IMR-90 (cell line): ENCODE data around the gene CDKN3. TPM values are rescaled to one million over a fixed set of nuclear protein-coding genes. Genes with fewer than 3 reads are reported as not detected.

Experiments used
- ATAC-seq: fragments of 200-7000 bp; cut with Tn5 transposase; 2 replicates; pipeline ENCODE4 v1.9.1; 2020; ENCODE audit warnings: low read depth, mild to moderate bottlenecking, moderate library complexity
- BruUV-seq: library from RNA; stranded (reverse); fragments of 400-500 nt; replicated peaks from 2 replicates; lab custom pipeline; 2021; lab: Mats Ljungman, UMichigan
- CTCF ChIA-PET: fragments of 300-600 bp; formaldehyde crosslinking; extraction: SDS; loops from one replicate; lab custom pipeline; 2021; ENCODE audit warnings: antibody characterized with exemption; lab: Yijun Ruan, JAX
- POLR2A ChIA-PET: fragments of 300-600 bp; sonication (Branson Sonifier 250); formaldehyde crosslinking; loops from one replicate; lab custom pipeline; 2022; ENCODE audit warnings: antibody characterized with exemption; ENCODE audit not compliant: unreplicated experiment; lab: Charles Lee
- DNase-seq: peaks from one replicate; pipeline ENCODE4 v3.0.0; 2013
- H2AFZ ChIP-seq: replicated peaks from 2 replicates; pipeline ENCODE3; 2013; ENCODE audit warnings: low read length, mild to moderate bottlenecking; ENCODE audit not compliant: poor library complexity
- H2AK5ac ChIP-seq: 2 replicates; pipeline ENCODE4 v1.6.1; 2013; ENCODE audit warnings: low read depth, low read length, inconsistent platforms
- H2AK9ac ChIP-seq: replicated peaks from 2 replicates; pipeline ENCODE3; 2013; ENCODE audit warnings: mild to moderate bottlenecking, low read depth, low read length, moderate library complexity; ENCODE audit not compliant: poor library complexity
- H2BK120ac ChIP-seq: 2 replicates; pipeline ENCODE4 v1.6.1; 2013; ENCODE audit warnings: low read depth, low read length, inconsistent platforms
- H2BK15ac ChIP-seq: 3 replicates; pipeline ENCODE4 v1.6.1; 2013; ENCODE audit warnings: low read depth, low read length, inconsistent platforms
- H2BK20ac ChIP-seq: 2 replicates; pipeline ENCODE4 v1.6.1; 2013; ENCODE audit warnings: low read depth, mild to moderate bottlenecking, inconsistent platforms, low read length, moderate library complexity
- H2BK5ac ChIP-seq: 2 replicates; pipeline ENCODE4 v1.6.1; 2013; ENCODE audit warnings: mild to moderate bottlenecking, low read depth, low read length, inconsistent platforms; ENCODE audit not compliant: poor library complexity, severe bottlenecking
- H3K14ac ChIP-seq: replicated peaks from 2 replicates; pipeline ENCODE4 v1.6.1; 2013; ENCODE audit warnings: low read depth, low read length, inconsistent platforms
- H3K18ac ChIP-seq: 2 replicates; pipeline ENCODE4 v1.6.1; 2013; ENCODE audit warnings: low read depth, low read length, control low read depth
- H3K23ac ChIP-seq: 2 replicates; pipeline ENCODE4 v1.6.1; 2013; ENCODE audit warnings: low read depth, low read length, inconsistent platforms
- H3K27ac ChIP-seq: 2 replicates; pipeline ENCODE4 v1.5.1; 2013; ENCODE audit warnings: mild to moderate bottlenecking, control low read depth, low read length; ENCODE audit not compliant: insufficient read depth
- H3K27me3 ChIP-seq: 2 replicates; pipeline ENCODE4 v1.6.1; 2013; ENCODE audit warnings: low read length; ENCODE audit not compliant: control insufficient read depth, insufficient read depth
- H3K36me3 ChIP-seq: 2 replicates; pipeline ENCODE4 v1.6.1; 2013; ENCODE audit warnings: low read length, mixed read lengths; ENCODE audit not compliant: control insufficient read depth, insufficient read depth
- H3K4ac ChIP-seq: 2 replicates; pipeline ENCODE4 v1.6.1; 2013; ENCODE audit warnings: low read depth, low read length, inconsistent platforms
- H3K4me1 ChIP-seq: 2 replicates; pipeline ENCODE4 v1.6.1; 2013; ENCODE audit warnings: low read length, mixed read lengths; ENCODE audit not compliant: control insufficient read depth, insufficient read depth
- H3K4me2 ChIP-seq: 2 replicates; pipeline ENCODE4 v1.6.1; 2013; ENCODE audit warnings: low read depth, mild to moderate bottlenecking, control low read depth, low read length, moderate library complexity
- H3K4me3 ChIP-seq: 2 replicates; pipeline ENCODE4 v1.5.1; 2013; ENCODE audit warnings: low read depth, mild to moderate bottlenecking, control low read depth, low read length, moderate library complexity; ENCODE audit not compliant: insufficient read depth
- H3K56ac ChIP-seq: 2 replicates; pipeline ENCODE4 v1.6.1; 2013; ENCODE audit warnings: low read length, inconsistent platforms; ENCODE audit not compliant: insufficient read depth; ENCODE audit errors: extremely low read depth
- H3K79me1 ChIP-seq, 2 experiments: 2 replicates each; pipeline ENCODE4 v1.6.1; 2013; ENCODE audit warnings: low read length in 2 of 2, inconsistent platforms in 1 of 2, low read depth in 1 of 2
- H3K9ac ChIP-seq: 2 replicates; pipeline ENCODE4 v1.6.1; 2013; ENCODE audit warnings: low read depth, low read length, control low read depth
- H3K9me1 ChIP-seq: 2 replicates; pipeline ENCODE4 v1.6.1; 2013; ENCODE audit warnings: low read length, inconsistent platforms; ENCODE audit not compliant: insufficient read depth
- H3K9me3 ChIP-seq: 2 replicates; pipeline ENCODE4 v1.6.1; 2013; ENCODE audit warnings: low read length; ENCODE audit not compliant: control insufficient read depth, insufficient read depth
- H4K20me1 ChIP-seq: 2 replicates; pipeline ENCODE4 v1.6.1; 2013; ENCODE audit warnings: low read length, inconsistent platforms; ENCODE audit not compliant: insufficient read depth
- H4K5ac ChIP-seq: 2 replicates; pipeline ENCODE4 v1.6.1; 2013; ENCODE audit warnings: mild to moderate bottlenecking, low read depth, low read length, control low read depth
- H4K8ac ChIP-seq, 2 experiments: 2 replicates each; pipeline ENCODE4 v1.6.1; 2013; ENCODE audit warnings: low read depth in 2 of 2, low read length in 2 of 2, control low read depth in 1 of 2, inconsistent platforms in 1 of 2
- H4K91ac ChIP-seq: 2 replicates; pipeline ENCODE4 v1.6.1; 2013; ENCODE audit warnings: low read depth, low read length, inconsistent platforms; ENCODE audit not compliant: insufficient read depth
- BHLHE40 ChIP-seq: fragments of 150-350 bp; IDR thresholded peaks from 2 replicates; pipeline ENCODE4 v1.6.1; 2016; ENCODE audit warnings: mild to moderate bottlenecking, low read depth, low read length
- MXI1 ChIP-seq: IDR thresholded peaks from 2 replicates; pipeline ENCODE4 v1.6.1; 2012; ENCODE audit warnings: low read depth, mild to moderate bottlenecking, low read length, moderate library complexity, borderline replicate concordance
- RAD21 ChIP-seq: IDR thresholded peaks from 2 replicates; pipeline ENCODE4 v1.6.1; 2012; ENCODE audit warnings: low read length, improper control_type of control experiment
- USF2 ChIP-seq: fragments of 150-350 bp; IDR thresholded peaks from 2 replicates; pipeline ENCODE4 v1.6.1; 2017; ENCODE audit warnings: mild to moderate bottlenecking, antibody characterized with exemption, low read length, low read depth
- WGBS, 2 experiments: methylation state at CpG; one replicate each; pipeline versions ENCODE4 v1.1.5 to v1.1.7; 2013; ENCODE audit warnings: missing lambda C conversion rate in 2 of 2; ENCODE audit not compliant: insufficient read length in 1 of 2; ENCODE audit errors: extremely low coverage in 2 of 2; 5-methylcytosine and 5-hydroxymethylcytosine counted together
- dilution Hi-C: fragments of 300-500 bp; cut with HindIII; formaldehyde crosslinking; loops from one replicate; pipeline ENCODE4 v1.14.3; 2018; ENCODE audit warnings: low sequenced_read_pairs; ENCODE audit not compliant: unreplicated experiment
- in situ Hi-C: fragments of 300-500 bp; cut with MboI; formaldehyde crosslinking; loops from 3 replicates; pipeline ENCODE4 v1.14.3; 2019; ENCODE audit warnings: low sequenced_read_pairs, inconsistent platforms, mixed read lengths
- intact Hi-C: fragments of 100-400 bp; cut with micrococcal nuclease; formaldehyde crosslinking; loops from 2 replicates; pipeline ENCODE4 v1.10.0; 2022
- polyA plus RNA-seq, 3 experiments: library from polyadenylated mRNA; depleted of rRNA; stranded (reverse); fragments of >200 nt; gene quantifications; 2 replicates each; pipeline ENCODE4 v1.2.3, GENCODE V29; 2012; ENCODE audit warnings: low replicate concordance in 1 of 3
- total RNA-seq: library from RNA; depleted of rRNA; stranded (reverse); fragments of >200 nt; gene quantifications from 2 replicates; pipeline ENCODE4 v1.2.3, GENCODE V29; 2012

Gene CDKN3
- total and polyA plus RNA-seq, 2 of the 4 experiments (the other 2 are of a cell fraction), result 38.9 to 48.9 TPM

GRCh38 chr14:54451121-54451601 is 54.4 kb downstream of the CDKN3 start:
- dilution Hi-C loops (no loop called here), intact Hi-C loops (no loop called here), in situ Hi-C loops (no loop called here)
- Histone ChIP-seq H3K4me1 (peaks cover 2% of the 10 kb centered on the region; the same call in 1 of the 2 replicates), H2AFZ (no peak overlapping the region), H3K23ac (no peak overlapping the region), H3K36me3 (no peaks in the 10 kb centered on the region), H2BK5ac (no peak overlapping the region), H3K14ac (0 out of 2 replicates have a peak overlapping the region, but pooled peaks have one; percentile 30), H4K8ac (no peak overlapping the region), H3K18ac (no peak overlapping the region), H4K5ac (no peak overlapping the region), H2BK20ac (no peak overlapping the region), H4K20me1 (no peaks in the 10 kb centered on the region), H3K79me1 (no peaks in the 10 kb centered on the region), H2AK5ac (no peak overlapping the region), H2AK9ac (peak overlapping the region; percentile 19), H3K4me2 (no peak overlapping the region), H3K4me3 (no peak overlapping the region), H3K9me1 (no peaks in the 10 kb centered on the region; the same call in 1 of the 2 replicates), H3K9ac (no peak overlapping the region), H3K27me3 (no peaks in the 10 kb centered on the region), H2BK15ac (no peak overlapping the region), H3K9me3 (no peaks in the 10 kb centered on the region), H2BK120ac (no peak overlapping the region), H3K56ac (no peak overlapping the region), H4K91ac (no peak overlapping the region), H3K27ac (no peak overlapping the region), H3K4ac (no peak overlapping the region)
- ATAC-seq, result no peak
- CTCF ChIA-PET, result no interaction called here
- WGBS, 2 experiments, result no CpG with 5 or more reads among the region's 7 CpGs
- no TSS peak for BruUV-seq
- DNase-seq, result no peak
- POLR2A ChIA-PET, result no interaction called here
- TF ChIP-seq MXI1, result no peak
- no peak for TF ChIP-seq BHLHE40
- TF ChIP-seq RAD21, result no peak
- no peak for TF ChIP-seq USF2
